Hypothalamus (tissue), 51 donors: Measurements from ENCODE around the gene NCBP1.
"Not testable (repeated sequence)": the region's sequence is repeated elsewhere in the genome, so short reads cannot be mapped to it uniquely, and the experiment has no call there.

Source experiments
- DNase-seq, 51 donors: peaks; one replicate each; lab custom pipeline; 2025; lab: John Stamatoyannopoulos, UW

The NCBP1 gene

DNA sequence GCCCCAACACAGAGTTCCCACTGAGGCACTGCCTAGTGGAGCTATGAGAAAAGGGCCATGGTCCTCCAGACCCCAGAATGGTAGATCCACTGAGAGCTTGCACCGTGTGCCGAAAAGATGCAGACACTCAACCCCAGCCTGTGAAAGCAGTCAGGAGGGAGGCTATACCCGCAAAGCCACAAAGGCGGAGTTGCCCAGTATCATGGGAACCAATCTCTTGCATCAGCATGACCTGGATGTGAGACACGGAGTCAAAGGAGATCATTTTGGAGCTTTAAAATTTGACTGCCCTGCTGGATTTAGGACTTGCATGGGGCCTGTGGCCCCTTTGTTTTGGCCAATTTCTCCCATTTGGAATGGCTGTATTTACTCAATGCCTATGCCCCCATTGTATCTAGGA is 11.1 kb upstream of the NCBP1 start:
- DNase-seq: not testable (repeated sequence)

DNA sequence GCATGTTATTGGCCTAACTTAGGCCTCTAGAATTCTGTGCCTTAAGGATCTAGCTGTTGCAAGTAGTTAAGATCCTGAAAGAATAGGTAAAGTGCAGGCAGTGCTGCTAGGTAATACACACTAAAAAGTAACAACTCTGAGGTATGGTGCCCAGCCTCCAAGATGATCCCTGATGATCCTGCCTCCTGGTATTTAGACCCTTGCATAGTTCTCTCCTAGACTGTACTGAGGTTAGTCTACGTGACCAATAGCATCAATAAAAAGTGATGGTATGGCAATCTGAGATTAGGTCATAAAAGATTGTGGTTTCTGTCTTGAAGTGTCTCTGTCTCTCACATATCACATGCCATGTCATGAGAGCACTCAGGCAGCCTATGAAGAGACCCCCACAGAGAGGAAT is 9.7 kb upstream of the NCBP1 start:
- no peak for DNase-seq

DNA sequence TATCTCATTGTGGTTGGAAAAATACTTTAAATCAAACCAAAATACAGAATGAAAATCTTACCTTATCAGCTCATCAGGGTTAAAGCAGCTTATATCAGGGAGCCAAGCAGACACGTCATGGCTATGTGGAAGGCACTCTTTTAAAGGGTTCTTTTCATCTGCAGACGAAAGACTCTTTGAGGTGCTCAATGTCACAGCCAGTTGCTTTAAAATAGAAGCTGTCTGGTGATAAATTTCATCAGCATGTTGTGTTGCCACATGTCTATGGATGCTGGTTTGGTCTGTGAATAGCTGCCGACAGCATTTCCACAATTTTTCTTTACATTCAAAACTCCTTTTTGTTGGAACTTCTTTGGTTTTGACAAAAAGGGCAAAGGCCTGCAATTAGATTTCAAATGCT is 8.0 kb upstream of the NCBP1 start:
- DNase-seq: no peak

DNA sequence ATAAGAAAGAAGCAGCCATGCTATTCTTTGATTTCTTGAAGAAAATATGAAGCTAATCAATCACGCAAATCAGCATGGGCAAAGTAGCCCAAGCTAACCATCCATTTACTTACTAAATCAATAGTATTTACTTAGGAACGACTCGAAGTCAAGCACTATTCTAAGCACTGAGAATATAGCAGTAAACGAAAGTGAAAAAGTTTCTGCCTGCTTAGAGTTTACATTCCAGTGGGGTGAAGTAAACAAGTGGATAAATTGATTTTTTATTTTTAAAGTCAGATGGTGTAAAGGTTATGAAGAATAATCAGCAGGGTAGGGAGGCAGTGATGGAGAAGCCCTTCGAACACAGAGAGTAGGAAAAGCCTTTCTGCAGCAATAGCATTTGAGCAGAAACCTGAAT is 6.0 kb upstream of the NCBP1 start:
- no peak for DNase-seq

DNA sequence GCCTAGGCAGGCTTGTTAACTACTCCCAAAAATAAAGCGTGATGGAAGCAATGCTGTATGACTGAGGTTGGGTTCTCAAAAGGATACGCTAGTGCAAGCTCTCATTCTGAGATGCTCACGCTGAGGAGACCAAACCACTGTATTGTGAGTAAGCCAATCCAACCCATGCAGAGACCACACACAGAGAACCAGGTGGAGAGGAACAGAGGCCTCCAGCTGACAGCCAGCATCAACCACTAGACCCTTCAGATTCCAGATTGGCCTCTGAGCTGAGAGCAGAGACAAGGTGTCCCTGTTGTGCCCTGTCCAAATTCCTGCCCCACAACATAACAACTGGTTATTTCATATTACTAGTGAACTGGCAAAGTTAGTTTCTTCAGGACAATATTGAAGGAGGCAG is 5.0 kb upstream of the NCBP1 start:
- DNase-seq: no peak

DNA sequence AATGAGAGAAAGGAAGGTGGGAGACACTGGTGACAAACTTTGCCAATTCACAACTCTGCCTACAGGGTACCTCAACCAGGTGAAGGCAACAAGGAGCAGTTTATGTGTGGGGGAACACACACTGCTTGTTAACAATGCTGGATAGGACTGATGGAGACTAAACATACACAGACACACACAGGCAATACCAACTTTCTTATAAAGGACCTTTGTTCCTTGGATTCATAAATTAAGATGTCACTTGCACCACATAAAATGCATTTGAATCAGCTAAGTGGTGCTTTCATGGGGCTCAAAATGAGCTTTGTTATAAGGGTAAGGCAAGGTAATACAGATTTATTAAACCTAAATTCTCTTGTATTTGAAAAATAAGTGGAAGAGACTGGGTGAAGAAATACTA is 4.5 kb upstream of the NCBP1 start:
- no peak for DNase-seq

DNA sequence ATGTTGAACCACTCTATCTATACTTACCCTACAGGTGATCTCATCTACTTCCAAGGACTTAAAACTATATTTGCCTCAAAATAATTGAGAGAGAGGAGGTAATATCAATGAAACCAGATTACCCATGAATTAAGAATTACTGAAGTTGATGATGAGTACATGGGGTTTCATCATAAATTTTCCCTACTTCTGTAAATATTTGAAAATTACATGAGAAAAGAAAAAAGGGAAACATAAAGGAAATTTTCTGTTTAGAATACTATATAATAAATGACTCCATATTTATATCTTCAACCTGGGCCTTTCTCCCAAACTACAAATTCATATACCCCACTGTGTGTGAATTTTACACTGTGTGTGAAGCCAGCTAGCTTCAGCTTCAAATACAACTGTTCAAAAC is 3.0 kb upstream of the NCBP1 start:
- DNase-seq: no peak

DNA sequence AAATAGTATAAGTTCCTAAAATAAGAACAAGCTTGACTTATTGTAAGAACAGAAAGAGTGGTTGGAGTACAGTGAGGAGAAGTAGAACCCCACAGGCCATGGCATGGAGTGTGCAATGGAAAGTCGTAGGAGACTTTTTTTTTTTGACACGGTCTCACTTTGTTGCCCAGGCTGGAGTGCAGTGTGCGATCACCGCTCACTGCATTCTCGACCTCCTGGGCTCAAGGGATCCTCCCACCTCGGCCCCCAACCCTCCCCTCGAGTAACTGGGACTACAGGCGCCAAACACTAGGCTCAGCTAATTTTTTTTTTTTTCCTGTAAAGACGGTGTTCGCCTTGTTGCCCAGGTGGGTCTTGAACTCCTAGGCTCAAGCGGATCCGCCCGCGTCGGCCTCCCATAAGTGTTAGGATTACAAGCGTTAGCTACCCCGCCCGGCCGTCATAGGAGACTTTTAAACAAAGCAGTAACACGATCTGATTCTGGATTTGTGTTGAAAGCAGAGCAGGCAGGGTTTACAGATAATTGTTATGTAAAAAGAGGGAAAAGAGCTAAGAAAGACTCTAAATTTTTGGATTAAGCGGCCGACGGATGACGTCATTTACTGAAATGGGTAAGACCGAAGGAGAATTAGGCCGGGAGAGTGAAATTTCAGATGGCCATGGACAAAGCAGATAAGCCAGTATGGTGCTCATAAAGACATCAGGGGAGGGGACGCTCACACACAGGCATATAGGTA is 1.2 kb upstream of the NCBP1 start:
- peak in 13 of 51 donors; percentile 7 to 48 (median 23) for DNase-seq

DNA sequence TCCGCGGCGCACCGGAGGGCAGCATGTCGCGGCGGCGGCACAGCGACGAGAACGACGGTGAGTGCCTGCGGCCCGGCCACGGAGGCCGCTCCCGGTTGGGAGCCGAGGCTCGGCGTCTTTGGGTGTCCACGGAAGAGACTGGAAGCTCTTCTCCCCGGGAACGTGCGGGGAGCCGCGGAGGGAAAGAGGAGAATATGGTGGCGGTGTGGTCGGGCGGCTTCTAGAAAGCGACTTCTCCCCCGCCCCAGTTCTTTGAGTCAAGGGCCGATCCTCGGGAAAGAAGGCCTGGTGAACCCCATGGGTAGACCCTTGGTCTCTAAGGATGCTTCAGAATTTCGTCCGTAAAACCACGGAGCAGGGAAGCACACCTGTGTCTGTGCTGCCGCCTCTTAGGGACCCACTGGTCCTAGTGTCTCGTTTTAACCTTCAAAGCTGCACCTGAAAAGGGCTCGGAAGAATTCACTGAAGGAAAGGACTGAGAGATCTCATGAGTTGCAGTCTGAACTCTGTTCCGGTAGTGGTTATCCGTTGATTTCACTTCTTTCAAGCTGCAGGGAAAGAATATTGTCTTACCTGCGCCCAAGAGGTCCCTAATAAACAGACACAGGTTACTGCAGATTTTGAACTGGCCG is 354 bp downstream of the NCBP1 start:
- DNase-seq: peak in 1 of 51 donors; percentile 47

DNA sequence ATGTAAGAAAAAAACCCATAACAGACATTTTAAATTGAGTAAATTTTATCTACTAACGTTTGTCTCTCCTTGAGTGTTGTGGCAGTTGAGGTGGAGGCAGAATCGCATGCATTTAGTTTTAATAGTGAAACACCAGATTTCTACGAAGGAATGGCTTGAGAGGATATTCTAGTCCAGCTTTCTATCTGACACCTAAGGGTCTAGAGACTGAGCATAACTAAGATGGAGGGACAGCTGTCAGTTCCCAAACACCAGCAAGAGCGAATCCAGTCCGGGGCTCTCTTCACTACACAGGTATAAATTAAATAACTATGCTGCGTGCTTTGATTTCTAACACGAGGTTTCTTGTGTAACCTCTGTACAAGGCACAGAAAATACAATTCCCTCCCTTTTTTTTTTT is 1.4 kb downstream of the NCBP1 start:
- DNase-seq: no peak

DNA sequence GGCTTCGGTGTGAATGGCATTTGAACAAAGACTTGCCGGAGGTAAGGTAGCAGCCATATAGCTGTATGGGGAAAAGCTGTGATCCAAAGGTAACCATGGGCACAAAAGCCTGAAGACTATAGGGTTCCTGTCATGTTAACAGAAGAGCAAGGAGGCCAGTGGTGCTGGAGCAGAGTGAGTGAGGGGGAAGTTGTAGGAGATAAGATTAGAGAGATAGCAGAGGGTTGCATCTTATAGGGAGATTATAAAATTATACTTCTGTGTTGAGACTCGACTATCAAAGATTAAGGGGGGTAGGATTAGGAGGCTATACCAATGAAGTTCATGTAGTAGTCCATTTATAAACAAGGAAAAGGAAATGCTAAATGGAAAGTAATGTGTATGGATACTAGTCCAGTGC is 3.3 kb downstream of the NCBP1 start:
- no peak for DNase-seq

DNA sequence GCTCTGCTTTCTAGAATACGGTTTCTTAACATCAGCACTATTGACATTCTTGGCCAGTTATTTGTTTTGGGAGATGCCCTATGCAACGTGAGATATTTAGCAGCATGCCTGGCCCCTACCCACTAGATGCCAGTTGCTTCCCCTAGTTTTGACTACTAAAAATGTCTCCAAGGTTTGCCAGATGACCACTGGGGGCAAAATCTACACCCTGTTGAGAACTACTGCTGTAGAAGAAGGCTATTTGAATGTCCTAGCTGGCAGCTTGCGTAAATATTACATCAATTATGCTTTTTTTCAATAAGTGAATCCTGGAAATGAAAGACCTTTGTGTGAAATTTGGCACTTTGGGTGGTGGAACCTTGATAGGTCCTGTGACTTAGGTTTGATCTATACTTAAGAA is 5.0 kb downstream of the NCBP1 start:
- no peak for DNase-seq

DNA sequence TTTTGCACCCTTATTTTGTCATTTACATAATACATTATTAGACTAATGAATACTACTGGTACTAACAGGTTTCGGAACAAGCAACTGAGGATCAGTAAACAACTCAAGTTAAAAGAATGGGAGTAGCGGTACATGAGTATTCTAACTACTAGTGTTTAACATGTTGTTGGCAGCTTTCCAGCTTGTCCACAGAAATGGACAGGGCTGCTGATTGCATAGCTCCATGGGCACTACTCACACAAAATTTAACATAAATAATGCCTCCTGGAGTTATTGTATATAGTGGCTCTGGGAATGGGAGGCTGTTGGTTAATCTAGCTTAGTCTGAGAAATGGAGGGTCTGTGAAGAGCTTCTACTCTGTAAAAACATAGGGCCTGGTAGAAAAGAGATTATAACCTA is 6.7 kb downstream of the NCBP1 start:
- no peak for DNase-seq

DNA sequence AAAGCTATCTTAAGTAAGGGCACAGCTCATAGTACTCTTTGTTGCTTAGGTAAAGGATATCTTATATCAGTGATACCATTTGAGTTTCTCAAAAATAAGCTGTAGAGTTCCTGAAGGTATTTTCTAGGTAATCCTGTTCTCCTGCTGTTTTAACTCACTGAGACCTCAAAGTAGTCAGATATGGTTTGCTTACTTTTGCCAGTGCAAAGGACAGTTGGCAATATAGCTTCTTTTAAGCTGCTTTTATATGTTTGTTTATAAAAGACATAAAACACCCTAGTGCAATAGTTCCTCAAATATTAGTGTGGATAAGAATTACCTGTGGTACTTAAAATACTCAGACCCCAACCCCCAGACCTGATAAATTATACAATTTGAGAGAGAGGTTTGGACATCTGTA is 12.1 kb downstream of the NCBP1 start:
- DNase-seq: no peak

DNA sequence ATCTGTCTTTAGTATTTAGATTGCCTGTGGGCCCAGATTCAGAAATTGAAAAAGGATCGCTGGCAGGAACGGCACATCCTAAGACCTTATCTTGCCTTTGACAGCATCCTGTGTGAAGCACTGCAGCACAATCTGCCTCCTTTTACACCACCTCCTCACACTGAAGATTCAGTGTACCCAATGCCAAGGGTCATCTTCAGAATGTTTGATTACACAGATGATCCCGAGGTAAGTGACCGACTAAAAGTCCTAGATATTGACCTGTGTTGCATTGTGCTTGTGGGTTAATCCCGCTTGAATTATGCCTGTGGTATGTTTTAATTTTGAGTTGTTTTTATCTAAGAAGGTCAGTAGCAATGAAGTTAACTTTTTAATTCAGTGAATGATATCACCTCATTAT is 14.4 kb downstream of the NCBP1 start:
- DNase-seq: no peak

DNA sequence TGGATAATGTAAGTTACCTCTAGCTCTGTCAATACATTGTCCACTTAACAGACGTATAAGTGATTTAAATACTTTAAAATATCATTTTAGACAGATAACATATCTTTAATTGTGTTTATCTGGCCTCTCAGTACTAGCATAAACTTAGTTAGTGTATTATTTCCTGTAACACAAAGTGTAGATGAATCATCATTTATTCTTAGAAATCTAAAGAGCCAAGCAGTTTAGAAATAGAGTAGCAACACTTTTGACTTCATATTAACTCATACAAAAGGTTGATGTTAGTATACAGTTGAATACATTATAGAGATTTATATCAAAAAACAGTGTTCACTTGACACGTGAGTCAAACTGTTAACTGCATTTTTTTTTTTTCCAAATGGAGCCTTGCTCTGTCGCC is 18.0 kb downstream of the NCBP1 start:
- DNase-seq: no peak

DNA sequence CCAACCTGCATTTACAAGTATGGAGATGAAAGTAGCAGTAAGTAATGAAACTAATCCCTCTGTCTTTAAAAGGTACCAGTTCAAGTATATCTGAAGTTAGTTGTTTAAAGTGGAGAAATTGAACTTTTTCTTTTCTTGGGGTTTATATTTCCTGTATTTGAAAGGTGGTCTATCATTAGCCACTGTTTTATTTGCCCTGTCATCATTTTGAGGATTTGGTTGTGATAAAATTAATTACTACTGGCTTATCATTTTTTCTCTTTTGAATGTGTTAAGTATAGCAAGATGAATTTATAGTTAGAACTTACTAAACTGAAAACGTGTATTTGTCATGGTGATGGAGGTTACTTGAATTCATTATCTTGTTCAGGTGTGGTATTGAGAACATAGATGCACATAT is 25.1 kb downstream of the NCBP1 start:
- no peak for DNase-seq

DNA sequence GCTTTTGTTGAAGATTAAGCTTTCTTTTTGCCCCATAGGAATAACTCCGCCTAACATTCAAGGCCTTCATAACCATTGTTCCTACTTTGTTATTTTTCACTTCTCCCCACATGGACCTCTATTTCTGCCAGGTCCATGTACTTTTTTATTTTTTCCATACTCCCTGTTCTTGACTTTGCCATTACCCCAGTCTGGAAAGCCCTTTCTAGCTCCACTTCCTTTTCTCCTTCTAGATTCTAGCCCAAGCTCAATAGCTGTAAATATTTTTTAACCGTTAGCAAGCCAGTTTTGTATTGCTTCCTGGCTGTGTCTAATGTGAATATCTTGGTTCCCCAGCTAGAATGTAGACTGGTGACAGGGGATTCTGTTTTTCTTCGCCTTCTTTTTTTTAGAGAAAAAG is 26.1 kb downstream of the NCBP1 start:
- DNase-seq: no peak

DNA sequence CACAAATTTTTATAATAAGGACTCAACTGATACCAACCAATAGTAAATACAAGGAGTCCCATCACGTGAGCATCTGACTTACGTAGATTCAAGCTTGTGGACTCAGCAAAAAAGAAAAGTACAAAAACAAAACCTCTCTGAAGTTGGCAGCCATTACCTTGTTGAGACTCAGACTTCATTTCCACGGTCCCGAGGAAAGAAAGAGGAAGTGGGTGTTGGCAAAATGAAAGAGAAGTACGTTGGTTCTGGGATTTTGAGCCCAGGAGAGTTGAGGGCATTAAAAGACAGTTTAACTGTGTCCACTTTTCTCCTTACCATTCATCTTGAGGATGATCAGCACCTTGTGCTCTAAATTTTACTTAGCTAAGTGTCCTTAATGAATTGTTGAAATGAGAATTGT is 26.7 kb downstream of the NCBP1 start:
- no peak for DNase-seq

DNA sequence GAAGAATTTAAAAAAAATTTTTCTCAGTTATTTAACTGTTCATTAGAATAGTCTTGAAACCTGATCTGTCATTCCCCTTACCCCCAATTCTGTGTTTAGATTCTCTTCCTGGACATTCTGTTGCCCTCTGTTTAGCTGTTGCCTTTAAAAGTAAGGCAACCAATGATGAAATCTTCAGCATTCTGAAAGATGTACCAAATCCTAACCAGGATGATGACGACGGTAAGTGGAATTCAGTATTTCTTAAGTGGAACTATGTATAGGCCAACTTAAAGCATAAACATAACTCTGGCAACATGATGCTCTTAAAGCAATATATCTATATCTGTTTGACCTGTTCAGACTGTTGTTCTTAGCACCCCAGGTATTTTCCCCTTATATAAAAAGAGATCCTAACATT is 27.2 kb downstream of the NCBP1 start:
- no peak for DNase-seq

DNA sequence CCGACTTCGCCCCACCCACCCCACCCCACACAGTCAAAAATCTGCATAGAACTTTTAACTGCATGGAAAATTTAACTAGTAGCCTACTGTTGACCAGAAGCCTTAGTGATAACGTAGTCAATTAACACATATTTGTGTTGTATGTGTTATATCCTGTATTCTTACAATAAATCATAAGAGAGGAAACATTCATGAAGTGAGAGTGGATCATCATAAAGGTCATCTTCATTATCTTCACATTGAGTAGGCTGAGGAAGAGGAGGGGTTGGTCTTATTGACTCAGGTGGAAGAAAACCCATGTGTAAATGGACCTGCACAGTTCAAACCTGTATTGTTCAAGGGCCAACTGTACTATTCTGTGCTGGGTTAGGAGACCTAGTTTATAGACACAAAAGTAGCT is 32.1 kb downstream of the NCBP1 start:
- no peak for DNase-seq

DNA sequence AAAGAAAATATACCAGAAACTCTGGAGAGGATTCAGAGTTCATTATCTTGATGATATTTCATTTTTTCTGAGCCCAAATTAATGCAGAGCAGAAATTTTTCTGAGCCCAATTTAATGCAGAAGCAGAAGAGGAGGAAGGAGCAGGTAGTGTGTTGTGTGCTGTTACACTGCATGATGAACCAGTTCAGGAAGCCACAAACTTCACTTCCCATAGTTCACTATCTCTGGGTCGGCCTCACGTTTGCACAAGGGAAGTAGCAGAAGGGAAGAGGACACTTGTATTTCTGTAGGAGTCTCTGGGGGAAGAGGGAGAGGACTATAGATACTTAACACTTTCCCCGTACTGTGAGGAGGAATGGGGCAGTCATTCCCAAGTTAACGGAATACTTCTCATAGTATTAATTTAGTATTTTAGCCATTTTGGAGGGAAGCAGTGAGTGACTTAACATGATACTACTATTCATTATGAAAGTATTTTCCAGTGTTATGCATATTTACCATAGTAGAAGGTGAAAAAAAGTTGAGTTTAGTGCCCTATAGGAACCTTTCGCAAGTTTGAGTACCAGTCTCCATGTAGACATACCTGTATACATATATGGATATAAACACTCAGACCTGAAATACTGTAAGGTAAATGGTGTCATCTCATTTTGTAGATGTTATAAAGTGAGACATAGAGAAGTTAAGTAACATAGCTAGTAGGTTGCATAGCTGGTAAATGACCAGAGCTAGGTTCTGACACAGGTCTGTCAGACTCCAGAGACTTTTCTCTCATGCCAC is 33.5 kb downstream of the NCBP1 start:
- peak in 1 of 51 donors; percentile 3 for DNase-seq
